GM19452 (cell line): ENCODE data around the gene ISLR2.
"Not testable (repeated sequence)": the region's sequence is repeated elsewhere in the genome, so short reads cannot be mapped to it uniquely, and the experiment has no call there.

ENCODE experiments used
- ATAC-seq: cut with Tn5 transposase; IDR thresholded peaks from one replicate; pipeline ENCODE4 v1.9.1; 2021; ENCODE audit not compliant: unreplicated experiment

Gene ISLR2

GRCh38 chr15:74155766-74156417 lies 25.5 kb downstream of the ISLR2 start:
- ATAC-seq: no peak

- no peak for ATAC-seq
Observed at GRCh38 chr15:74156678-74157411, 26.5 kb downstream of the ISLR2 start.

GRCh38 chr15:74157868-74158827 lies 27.8 kb downstream of the ISLR2 start:
- ATAC-seq: no peak

- ATAC-seq: peak; percentile 60
Observed at GRCh38 chr15:74158855-74159650, 28.7 kb downstream of the ISLR2 start.

GRCh38 chr15:74159773-74160172 lies 29.4 kb downstream of the ISLR2 start:
- ATAC-seq: no peak

- ATAC-seq: not testable (repeated sequence)
Observed at GRCh38 chr15:74160390-74160789, 30.0 kb downstream of the ISLR2 start.

- not testable (repeated sequence) for ATAC-seq
Observed at GRCh38 chr15:74162195-74162536, 31.8 kb downstream of the ISLR2 start.

GRCh38 chr15:74165461-74165860 lies 35.1 kb downstream of the ISLR2 start:
- ATAC-seq: no peak

- no peak for ATAC-seq
Observed at GRCh38 chr15:74167891-74168331, 37.5 kb downstream of the ISLR2 start.

GRCh38 chr15:74168711-74169126 lies 38.3 kb downstream of the ISLR2 start:
- no peak for ATAC-seq

- no peak for ATAC-seq
Observed at GRCh38 chr15:74170071-74170844, 39.9 kb downstream of the ISLR2 start.

- ATAC-seq: no peak
Observed at GRCh38 chr15:74170875-74171578, 40.6 kb downstream of the ISLR2 start.

GRCh38 chr15:74171965-74172541 lies 41.7 kb downstream of the ISLR2 start:
- ATAC-seq: no peak

- ATAC-seq: no peak
Observed at GRCh38 chr15:74172701-74173379, 42.5 kb downstream of the ISLR2 start.

- no peak for ATAC-seq
Observed at GRCh38 chr15:74173380-74174218, 43.2 kb downstream of the ISLR2 start, which contains the start of gene ISLR. Gene ISLR (plus strand): TSS chr15:74173710. CDS start chr15:74174859, 1,149 bp downstream.

- ATAC-seq: no peak
Observed at GRCh38 chr15:74174219-74174957, 44.0 kb downstream of the ISLR2 start.

GRCh38 chr15:74174958-74175253 lies 44.5 kb downstream of the ISLR2 start:
- no peak for ATAC-seq
